HG03432 (cell line): ENCODE measurements around the gene TCEA3.
"Not testable (repeated sequence)": the region's sequence is repeated elsewhere in the genome, so short reads cannot be mapped to it uniquely, and the experiment has no call there.

Experiments used
- ATAC-seq: cut with Tn5 transposase; IDR thresholded peaks from one replicate; pipeline ENCODE4 v1.9.1; 2021; ENCODE audit warnings: mild to moderate bottlenecking, moderate library complexity; ENCODE audit not compliant: unreplicated experiment

Gene TCEA3

GRCh38 chr1:23395154-23395724 is 29.3 kb downstream of the TCEA3 start:
- no peak for ATAC-seq

GRCh38 chr1:23394684-23395083 is 29.9 kb downstream of the TCEA3 start:
- ATAC-seq = no peak

GRCh38 chr1:23394181-23394580 is 30.4 kb downstream of the TCEA3 start:
- ATAC-seq = no peak

- no peak for ATAC-seq
These were observed 30.8 kb downstream of the TCEA3 start for GRCh38 chr1:23393706-23394105.

GRCh38 chr1:23392125-23392855 is 32.3 kb downstream of the TCEA3 start:
- no peak for ATAC-seq

GRCh38 chr1:23389837-23390321 is 34.7 kb downstream of the TCEA3 start:
- ATAC-seq = no peak

- ATAC-seq = no peak
These were observed 37.1 kb downstream of the TCEA3 start for GRCh38 chr1:23387494-23387893.

GRCh38 chr1:23385119-23385621 is 39.4 kb downstream of the TCEA3 start:
- no peak for ATAC-seq

- ATAC-seq = no peak
These were observed 40.1 kb downstream of the TCEA3 start for GRCh38 chr1:23384312-23385058.

- no peak for ATAC-seq
These were observed 40.8 kb downstream of the TCEA3 start for GRCh38 chr1:23383577-23384311.

- no peak for ATAC-seq
These were observed 43.2 kb downstream of the TCEA3 start for GRCh38 chr1:23381233-23381885.

- no peak for ATAC-seq
These were observed 43.8 kb downstream of the TCEA3 start for GRCh38 chr1:23380719-23381118.

- ATAC-seq = not testable (repeated sequence)
These were observed 44.3 kb downstream of the TCEA3 start for GRCh38 chr1:23380236-23380635.

GRCh38 chr1:23376890-23377811 is 47.4 kb downstream of the TCEA3 start:
- no peak for ATAC-seq

GRCh38 chr1:23374079-23374735 is 50.3 kb downstream of the TCEA3 start:
- ATAC-seq = not testable (repeated sequence)

- ATAC-seq = no peak
These were observed 52.3 kb downstream of the TCEA3 start for GRCh38 chr1:23371987-23372880.

- no peak for ATAC-seq
These were observed 53.6 kb downstream of the TCEA3 start for GRCh38 chr1:23370709-23371584.
